ENCODE data around the gene ATG101. TPM values are rescaled to one million over a fixed set of nuclear protein-coding genes. Genes with fewer than 3 reads are reported as not detected.

The ATG101 gene
- total RNA-seq, 4 donors from 2014 or later: 36.7 to 60.2 (median 52.6) TPM

- no peaks in the 10 kb centered on the region for H3K9me3 ChIP-seq
- TF ChIP-seq POLR2A (IDR thresholded peaks at IDR 0.05) (no peak), CTCF (IDR thresholded peaks at IDR 0.05) (no peak), EP300 (IDR thresholded peaks at IDR 0.05) (no peak), POLR2AphosphoS5 (IDR thresholded peaks at IDR 0.05) (no peak)
- H3K4me1 ChIP-seq: peaks cover 5 to 80% (median 36%) of the 10 kb centered on the region in 3 donors
- no peak for ATAC-seq
- no peak overlapping the region for H3K4me3 ChIP-seq
- WGBS, 2 donors (ENCODE audit: low coverage in 1 of 2): no CpG with 5 or more reads among the region's 4 CpGs
- H3K27ac ChIP-seq: peak overlapping the region in 3 of 4 donors; percentile 92 to 98 (median 98)
- no peaks in the 10 kb centered on the region for H3K27me3 ChIP-seq
- no peaks in the 10 kb centered on the region for H3K36me3 ChIP-seq
Measured at GRCh38 chr12:52045794-52046199, 24.0 kb upstream of the ATG101 start.

GRCh38 chr12:52046859-52047258, 22.9 kb upstream of the ATG101 start:
- H3K4me3 ChIP-seq: no peak overlapping the region
- no peaks in the 10 kb centered on the region for H3K36me3 ChIP-seq
- TF ChIP-seq CTCF (IDR thresholded peaks at IDR 0.05) (no peak), EP300 (IDR thresholded peaks at IDR 0.05) (no peak), POLR2A (IDR thresholded peaks at IDR 0.05) (no peak), POLR2AphosphoS5 (IDR thresholded peaks at IDR 0.05) (no peak)
- no peaks in the 10 kb centered on the region for H3K9me3 ChIP-seq
- peaks cover 5 to 72% (median 36%) of the 10 kb centered on the region in 3 donors for H3K4me1 ChIP-seq
- no peak for ATAC-seq
- 80 to 86% methylated on average over 1 to 7 of the region's 7 CpGs for WGBS, 2 donors (ENCODE audit: low coverage in 1 of 2)
- peak overlapping the region in 3 of 4 donors; percentile 7 to 98 (median 21) for H3K27ac ChIP-seq
- no peaks in the 10 kb centered on the region for H3K27me3 ChIP-seq

GRCh38 chr12:52049286-52049685, 20.5 kb upstream of the ATG101 start:
- Histone ChIP-seq H3K36me3 (peaks cover 0 to 6% of the 10 kb centered on the region in 2 donors), H3K4me1 (peaks cover 5 to 72% (median 27%) of the 10 kb centered on the region in 3 donors), H3K4me3 (no peak overlapping the region), H3K9me3 (no peaks in the 10 kb centered on the region), H3K27ac (peak overlapping the region in 3 of 4 donors; percentile 96 to 100 (median 98)), H3K27me3 (no peaks in the 10 kb centered on the region)
- no peak for TF ChIP-seq POLR2AphosphoS5 (IDR thresholded peaks at IDR 0.05)
- TF ChIP-seq EP300 (IDR thresholded peaks at IDR 0.05): no peak
- TF ChIP-seq POLR2A (IDR thresholded peaks at IDR 0.05): no peak
- TF ChIP-seq CTCF (IDR thresholded peaks at IDR 0.05): no peak
- 58 to 61% methylated on average over 2 to 3 of the region's 4 CpGs for WGBS, 2 donors (ENCODE audit: low coverage in 1 of 2)
- ATAC-seq: no peak

GRCh38 chr12:52049688-52050087, 20.1 kb upstream of the ATG101 start:
- H3K27ac ChIP-seq: peak overlapping the region; percentile 96 to 100 (median 98)
- H3K4me1 ChIP-seq: peaks cover 4 to 72% (median 26%) of the 10 kb centered on the region in 3 donors
- TF ChIP-seq CTCF (IDR thresholded peaks at IDR 0.05) (no peak), EP300 (IDR thresholded peaks at IDR 0.05) (no peak)
- H3K36me3 ChIP-seq: peaks cover 0 to 10% of the 10 kb centered on the region in 2 donors
- H3K4me3 ChIP-seq: no peak overlapping the region
- ATAC-seq: no peak
- H3K9me3 ChIP-seq: no peaks in the 10 kb centered on the region
- H3K27me3 ChIP-seq: no peaks in the 10 kb centered on the region
- 70 to 88% methylated on average over 2 to 5 of the region's 5 CpGs for WGBS, 2 donors (ENCODE audit: low coverage in 1 of 2)

- peaks cover 0 to 16% of the 10 kb centered on the region in 2 donors for H3K36me3 ChIP-seq
- H3K9me3 ChIP-seq: no peaks in the 10 kb centered on the region
- 27 to 95% methylated on average over 4 to 11 of the region's 16 CpGs for WGBS, 2 donors (ENCODE audit: low coverage in 1 of 2)
- peaks cover under 1 to 72% (median 21%) of the 10 kb centered on the region in 3 donors for H3K4me1 ChIP-seq
- peak; percentile 13 for ATAC-seq
- H3K27me3 ChIP-seq: no peaks in the 10 kb centered on the region
- peak overlapping the region; percentile 45 to 70 for H3K4me3 ChIP-seq
- H3K27ac ChIP-seq: peak overlapping the region; percentile 96 to 100 (median 98)
- no peak for TF ChIP-seq EP300 (IDR thresholded peaks at IDR 0.05)
- peak in 1 of 4 experiments; percentile 8 for TF ChIP-seq CTCF (IDR thresholded peaks at IDR 0.05)
- no peak for TF ChIP-seq POLR2AphosphoS5 (IDR thresholded peaks at IDR 0.05)
Measured at GRCh38 chr12:52050116-52050757, 19.5 kb upstream of the ATG101 start.

Measured in gastroesophageal sphincter (tissue), 4 donors.